ENCODE results near the gene GFOD1.

GFOD1 gene

GRCh38 chr6:13528777-13529343 lies 41.5 kb upstream of the GFOD1 start:
- DNase-seq (ENCODE audit: low spot score): no peak
- TF ChIP-seq CTCF (IDR thresholded peaks at IDR 0.05; ENCODE audit: extremely low read depth, insufficient read depth, missing control alignments): no peak
- in situ Hi-C loops (cut with MboI; ENCODE audit: low pct_unique_long_range_greater_than_20kb, low sequenced_read_pairs, unreplicated experiment): loop anchor here (25.0 kb wide), 2 partner anchors 342 to 617 kb away; no protein-coding TSS in a partner anchor

GRCh38 chr6:13528232-13528631 lies 40.8 kb upstream of the GFOD1 start:
- no peak for DNase-seq (ENCODE audit: low spot score)
- in situ Hi-C loops (cut with MboI; ENCODE audit: low pct_unique_long_range_greater_than_20kb, low sequenced_read_pairs, unreplicated experiment): loop anchor here (25.0 kb wide), 2 partner anchors 341 to 616 kb away; no protein-coding TSS in a partner anchor
- TF ChIP-seq CTCF (IDR thresholded peaks at IDR 0.05; ENCODE audit: extremely low read depth, insufficient read depth, missing control alignments): no peak

- TF ChIP-seq CTCF (IDR thresholded peaks at IDR 0.05; ENCODE audit: extremely low read depth, insufficient read depth, missing control alignments): no peak
- in situ Hi-C loops (cut with MboI; ENCODE audit: low pct_unique_long_range_greater_than_20kb, low sequenced_read_pairs, unreplicated experiment): loop anchor here (25.0 kb wide), 2 partner anchors 340 to 615 kb away; no protein-coding TSS in a partner anchor
- DNase-seq (ENCODE audit: low spot score): no peak
Observed at GRCh38 chr6:13527671-13528056, 40.3 kb upstream of the GFOD1 start.

GRCh38 chr6:13526727-13527670 lies 39.6 kb upstream of the GFOD1 start:
- DNase-seq (ENCODE audit: low spot score): peak; percentile 49
- TF ChIP-seq CTCF (IDR thresholded peaks at IDR 0.05; ENCODE audit: extremely low read depth, insufficient read depth, missing control alignments): no peak
- in situ Hi-C loops (cut with MboI; ENCODE audit: low pct_unique_long_range_greater_than_20kb, low sequenced_read_pairs, unreplicated experiment): loop anchor here (25.0 kb wide), 2 partner anchors 340 to 615 kb away; no protein-coding TSS in a partner anchor

- in situ Hi-C loops (cut with MboI; ENCODE audit: low pct_unique_long_range_greater_than_20kb, low sequenced_read_pairs, unreplicated experiment): loop anchor here (25.0 kb wide), 2 partner anchors 339 to 614 kb away; no protein-coding TSS in a partner anchor
- DNase-seq (ENCODE audit: low spot score): no peak
- TF ChIP-seq CTCF (IDR thresholded peaks at IDR 0.05; ENCODE audit: extremely low read depth, insufficient read depth, missing control alignments): no peak
Observed at GRCh38 chr6:13526357-13526726, 38.9 kb upstream of the GFOD1 start.

GRCh38 chr6:13524801-13525508 lies 37.6 kb upstream of the GFOD1 start:
- in situ Hi-C loops (cut with MboI; ENCODE audit: low pct_unique_long_range_greater_than_20kb, low sequenced_read_pairs, unreplicated experiment): loop anchor here (25.0 kb wide), 2 partner anchors 338 to 613 kb away; no protein-coding TSS in a partner anchor
- no peak for DNase-seq (ENCODE audit: low spot score)
- no peak for TF ChIP-seq CTCF (IDR thresholded peaks at IDR 0.05; ENCODE audit: extremely low read depth, insufficient read depth, missing control alignments)
